GM23338 (cell line): ENCODE results near the gene RAB3A. TPM values are rescaled to one million over a fixed set of nuclear protein-coding genes. Genes with fewer than 3 reads are reported as not detected.
A peak's percentile ranks its signal among the peaks of the same experiment; 100 is the strongest.

Source experiments
- ATAC-seq: fragments of 200-7000 bp; cut with Tn5 transposase; 3 replicates; pipeline ENCODE4 v1.9.1; 2020
- DNase-seq: peaks from one replicate; pipeline ENCODE4 v3.0.0-alpha.2; 2015; ENCODE audit warnings: low spot score
- H2AFZ ChIP-seq: fragments of 200-600 bp; sonication (generic); 2 replicates; pipeline ENCODE4 v1.8.0; 2016; ENCODE audit warnings: antibody characterized with exemption, mild to moderate bottlenecking, moderate library complexity
- H3F3A ChIP-seq: fragments of 200-600 bp; sonication (generic); replicated peaks from 2 replicates; pipeline ENCODE4 v1.8.0; 2017; ENCODE audit warnings: antibody characterized with exemption, mixed run types, low read depth
- H3K27ac ChIP-seq: fragments of 200-600 bp; sonication (generic); 2 replicates; pipeline ENCODE4 v1.6.1; 2016; ENCODE audit warnings: low read depth
- H3K27me3 ChIP-seq: fragments of 200-600 bp; sonication (generic); 2 replicates; pipeline ENCODE4 v1.8.0; 2016; ENCODE audit warnings: mild to moderate bottlenecking, mixed run types, moderate library complexity; ENCODE audit not compliant: insufficient read depth
- H3K36me3 ChIP-seq: fragments of 200-600 bp; sonication (generic); 2 replicates; pipeline ENCODE4 v1.8.0; 2016; ENCODE audit warnings: mild to moderate bottlenecking; ENCODE audit not compliant: insufficient read depth
- H3K4me1 ChIP-seq: fragments of 200-600 bp; sonication (generic); 2 replicates; pipeline ENCODE4 v1.8.0; 2016; ENCODE audit warnings: mild to moderate bottlenecking, moderate library complexity; ENCODE audit not compliant: insufficient read depth
- H3K4me2 ChIP-seq: fragments of 200-600 bp; sonication (generic); 2 replicates; pipeline ENCODE4 v1.7.1; 2017; ENCODE audit warnings: mixed run types
- H3K4me3 ChIP-seq: fragments of 200-600 bp; sonication (generic); 2 replicates; pipeline ENCODE4 v1.6.1; 2016; ENCODE audit warnings: mixed run types
- H3K79me2 ChIP-seq: fragments of 200-600 bp; sonication (generic); replicated peaks from 2 replicates; pipeline ENCODE4 v1.8.0; 2017; ENCODE audit warnings: mild to moderate bottlenecking; ENCODE audit not compliant: insufficient read depth
- H3K9me2 ChIP-seq: fragments of 200-600 bp; sonication (generic); 2 replicates; pipeline ENCODE4 v1.8.0; 2017; ENCODE audit not compliant: insufficient read depth
- H4K20me1 ChIP-seq: fragments of 200-600 bp; sonication (generic); replicated peaks from 2 replicates; pipeline ENCODE4 v1.8.0; 2017; ENCODE audit warnings: mild to moderate bottlenecking; ENCODE audit not compliant: insufficient read depth
- H3K27ac Mint-ChIP-seq: 2 replicates; pipeline ENCODE4 v1.8.0; 2020; ENCODE audit warnings: inconsistent platforms, mild to moderate bottlenecking, moderate library complexity, mixed read lengths
- H3K27me3 Mint-ChIP-seq: 3 replicates; pipeline ENCODE4 v1.8.0; 2022; ENCODE audit warnings: low read depth, mild to moderate bottlenecking, moderate library complexity, mixed read lengths, inconsistent platforms; ENCODE audit not compliant: insufficient read depth, poor library complexity
- H3K36me3 Mint-ChIP-seq: 3 replicates; pipeline ENCODE4 v1.8.0; 2021; ENCODE audit warnings: low read depth, mild to moderate bottlenecking, inconsistent platforms, moderate library complexity, mixed read lengths
- H3K4me1 Mint-ChIP-seq: 3 replicates; pipeline ENCODE4 v1.8.0; 2020; ENCODE audit warnings: mild to moderate bottlenecking, inconsistent platforms, mixed read lengths
- H3K4me3 Mint-ChIP-seq: 3 replicates; pipeline ENCODE4 v1.8.0; 2021; ENCODE audit warnings: moderate library complexity, mild to moderate bottlenecking, inconsistent platforms, mixed read lengths
- H3K9me3 Mint-ChIP-seq: 3 replicates; pipeline ENCODE4 v1.8.0; 2020; ENCODE audit warnings: moderate library complexity, mild to moderate bottlenecking, inconsistent platforms, mixed read lengths
- CREB1 ChIP-seq: fragments of 250-450 bp; sonication (Bioruptor Pico); IDR thresholded peaks from 2 replicates; pipeline ENCODE4 v1.5.0; 2020; ENCODE audit warnings: low read depth, mild to moderate bottlenecking, moderate library complexity
- CTCF ChIP-seq, 2 experiments: fragments of 200-600 bp in 1 of 2; sonication (generic) in 1 of 2; conservative IDR thresholded peaks; 2 replicates each; pipeline versions ENCODE4 v1.5.1 to v1.6.1; 2016 to 2017; ENCODE audit warnings: antibody characterized with exemption in 2 of 2, low read depth in 2 of 2, mild to moderate bottlenecking in 2 of 2, moderate library complexity in 1 of 2
- ETS1 ChIP-seq: IDR thresholded peaks from 2 replicates; pipeline ENCODE4 v1.6.1; 2016; ENCODE audit warnings: antibody characterized with exemption
- EZH2 ChIP-seq: fragments of 200-600 bp; sonication (generic); IDR thresholded peaks from one replicate; pipeline ENCODE4 v1.8.0; 2017; ENCODE audit warnings: antibody characterized with exemption, mild to moderate bottlenecking, low read depth; ENCODE audit not compliant: unreplicated experiment
- EZH2phosphoT487 ChIP-seq: fragments of 200-600 bp; sonication (generic); IDR thresholded peaks from one replicate; pipeline ENCODE4 v1.8.1; 2018; ENCODE audit warnings: antibody characterized with exemption; ENCODE audit not compliant: unreplicated experiment
- JUNB ChIP-seq: IDR thresholded peaks from one replicate; pipeline ENCODE4 v1.6.1; 2016; ENCODE audit warnings: antibody characterized with exemption; ENCODE audit not compliant: unreplicated experiment
- NANOG ChIP-seq: IDR thresholded peaks from 2 replicates; pipeline ENCODE4 v1.6.1; 2016; ENCODE audit warnings: antibody characterized with exemption, borderline replicate concordance
- POLR2AphosphoS5 ChIP-seq: IDR thresholded peaks from 2 replicates; pipeline ENCODE4 v1.6.1; 2016; ENCODE audit warnings: antibody characterized with exemption, low read depth
- STAT1 ChIP-seq: IDR thresholded peaks from one replicate; pipeline ENCODE4 v1.6.1; 2016; ENCODE audit warnings: antibody characterized with exemption; ENCODE audit not compliant: unreplicated experiment
- ZNF114 ChIP-seq: fragments of 250-450 bp; sonication (Bioruptor Pico); IDR thresholded peaks from 2 replicates; pipeline ENCODE4 v1.5.0; 2020; ENCODE audit warnings: mild to moderate bottlenecking, moderate library complexity
- ZNF331 ChIP-seq: fragments of 250-450 bp; sonication (Bioruptor Pico); IDR thresholded peaks from 2 replicates; pipeline ENCODE4 v1.5.0; 2020; ENCODE audit warnings: low read depth, mild to moderate bottlenecking, moderate library complexity
- ZNF462 ChIP-seq: fragments of 250-450 bp; sonication (Bioruptor Pico); IDR thresholded peaks from 2 replicates; pipeline ENCODE4 v1.5.0; 2020; ENCODE audit warnings: mild to moderate bottlenecking, moderate library complexity
- polyA plus RNA-seq: library from polyadenylated mRNA; unstranded; fragments of >200 nt; fragmentation: Nextera tagmentation; extraction: Ambion mirVana; gene quantifications from 2 replicates; pipeline ENCODE4 v1.2.1, GENCODE V29; 2016
- total RNA-seq: library from RNA; depleted of rRNA; stranded (reverse); fragments of >200 nt; shearing (Covaris generic); gene quantifications from 2 replicates; pipeline ENCODE4 v1.2.3, GENCODE V29; 2014

The RAB3A gene
- total and polyA plus RNA-seq, 2 experiments from 2014 or later, result 9.7 to 20.3 TPM

DNA sequence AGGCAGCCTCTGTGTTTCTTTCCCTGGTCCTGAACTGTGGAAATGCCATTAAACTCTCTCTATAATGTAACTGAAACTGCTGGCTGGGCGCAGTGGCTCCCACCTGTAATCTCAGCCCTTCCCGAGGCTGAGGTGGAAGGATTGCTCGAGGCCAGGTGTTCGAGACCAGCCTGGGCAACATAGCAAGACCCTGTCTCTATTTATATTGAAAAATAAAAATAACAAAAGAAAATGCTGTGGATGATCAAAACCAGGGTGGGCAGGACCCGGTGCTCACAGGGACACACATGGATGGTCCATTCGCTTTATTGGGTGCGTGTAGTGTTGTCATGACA is 7.4 kb downstream of the RAB3A start (continued):
- TF ChIP-seq CTCF (conservative IDR thresholded peaks at IDR 0.05; ENCODE audit: low read depth in 2 of 2), result no peak
- no peak for TF ChIP-seq EZH2

GRCh38 chr19:18194554-18195238 is 9.1 kb downstream of the RAB3A start:
- ATAC-seq, result peak; percentile 4
- Mint-ChIP-seq H3K36me3 (peaks cover 27% of the 10 kb centered on the region), H3K4me3 (peak overlapping the region; percentile 89), H3K27me3 (peaks cover 18% of the 10 kb centered on the region), H3K4me1 (peaks cover 18% of the 10 kb centered on the region; the same call in 2 of the 3 replicates), H3K9me3 (peaks cover 4% of the 10 kb centered on the region; the same call in 1 of the 3 replicates), H3K27ac (no peak overlapping the region; the same call in none of the 2 replicates)
- H3F3A ChIP-seq, result peaks cover 23% of the 10 kb centered on the region; the same call in 1 of the 2 replicates
- peaks cover 8% of the 10 kb centered on the region; the same call in 1 of the 2 replicates for H3K36me3 ChIP-seq
- peaks cover 11% of the 10 kb centered on the region; the same call in 1 of the 2 replicates for H3K4me1 ChIP-seq
- no peak overlapping the region for H2AFZ ChIP-seq
- peak overlapping the region; percentile 39; the same call in 1 of the 2 replicates for H3K27ac ChIP-seq
- H4K20me1 ChIP-seq, result peaks cover 19% of the 10 kb centered on the region
- H3K4me2 ChIP-seq, result peak overlapping the region; percentile 95
- no peaks in the 10 kb centered on the region for H3K9me2 ChIP-seq
- peak; percentile 71 for DNase-seq
- H3K79me2 ChIP-seq, result peaks cover 6% of the 10 kb centered on the region
- H3K4me3 ChIP-seq, result peak overlapping the region; percentile 96
- H3K27me3 ChIP-seq, result no peaks in the 10 kb centered on the region
- TF ChIP-seq CREB1 (no peak), EZH2phosphoT487 (no peak), POLR2AphosphoS5 (no peak), NANOG (no peak), JUNB (no peak), ZNF114 (CRISPR knock-in tag) (no peak), EZH2 (no peak), STAT1 (no peak), ZNF462 (CRISPR knock-in tag) (no peak), ZNF331 (no peak), CTCF (conservative IDR thresholded peaks at IDR 0.05; ENCODE audit: low read depth in 2 of 2) (no peak), ETS1 (no peak)
